GM20000 (cell line): ENCODE results near the gene MRPL36.

Source experiments
- DNase-seq: peaks from one replicate; pipeline ENCODE4 v3.0.0; 2012; ENCODE audit warnings: low spot score
- CTCF ChIP-seq: IDR thresholded peaks from 2 replicates; pipeline ENCODE4 v1.5.1; 2012; ENCODE audit warnings: mild to moderate bottlenecking, control low read depth; ENCODE audit errors: extremely low read depth, missing control alignments

MRPL36 gene

GRCh38 chr5:1781726-1782384 lies 17.8 kb downstream of the MRPL36 start:
- TF ChIP-seq CTCF: no peak
- no peak for DNase-seq

- TF ChIP-seq CTCF: no peak
- DNase-seq: no peak
Measured at GRCh38 chr5:1781107-1781506, 18.5 kb downstream of the MRPL36 start.

- DNase-seq: no peak
- TF ChIP-seq CTCF: no peak
Measured at GRCh38 chr5:1780614-1780930, 19.1 kb downstream of the MRPL36 start.

GRCh38 chr5:1779782-1780613 lies 19.6 kb downstream of the MRPL36 start:
- no peak for DNase-seq

GRCh38 chr5:1779021-1779680 lies 20.5 kb downstream of the MRPL36 start:
- TF ChIP-seq CTCF: no peak
- DNase-seq: no peak

More at GRCh38 chr5:1779782-1780613, 19.6 kb downstream of the MRPL36 start:
- no peak for TF ChIP-seq CTCF

- no peak for TF ChIP-seq CTCF
- no peak for DNase-seq
Measured at GRCh38 chr5:1778138-1779020, 21.3 kb downstream of the MRPL36 start.
